Limb (tissue), 2 donors: Measurements from ENCODE around the gene NBEA.

ENCODE experiments used
- DNase-seq, 2 donors: peaks; one replicate each; pipeline ENCODE4 v3.0.0-alpha.2; 2016; ENCODE audit errors: extremely low spot score in 2 of 2

NBEA gene

DNA sequence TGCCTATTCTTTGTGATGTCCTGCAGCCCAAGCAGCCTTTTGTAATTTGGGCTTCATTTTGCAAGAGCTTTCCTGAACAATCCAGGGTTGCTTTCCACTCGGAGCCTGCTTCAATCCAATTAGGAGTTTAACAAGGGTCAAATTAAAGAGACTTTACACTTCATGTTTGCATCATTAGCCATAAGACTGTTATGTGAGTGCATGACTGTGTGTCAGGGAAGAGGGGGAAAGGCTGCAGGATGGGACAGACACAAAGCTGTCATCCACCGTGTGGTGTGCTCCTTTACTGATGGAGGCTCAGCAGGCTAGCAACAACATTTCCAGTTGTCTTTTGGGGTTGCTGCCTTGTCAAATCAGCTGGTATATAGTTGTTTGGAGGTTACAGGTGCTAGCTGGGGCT lies 558.1 kb downstream of the NBEA start:
- DNase-seq, result no peak

DNA sequence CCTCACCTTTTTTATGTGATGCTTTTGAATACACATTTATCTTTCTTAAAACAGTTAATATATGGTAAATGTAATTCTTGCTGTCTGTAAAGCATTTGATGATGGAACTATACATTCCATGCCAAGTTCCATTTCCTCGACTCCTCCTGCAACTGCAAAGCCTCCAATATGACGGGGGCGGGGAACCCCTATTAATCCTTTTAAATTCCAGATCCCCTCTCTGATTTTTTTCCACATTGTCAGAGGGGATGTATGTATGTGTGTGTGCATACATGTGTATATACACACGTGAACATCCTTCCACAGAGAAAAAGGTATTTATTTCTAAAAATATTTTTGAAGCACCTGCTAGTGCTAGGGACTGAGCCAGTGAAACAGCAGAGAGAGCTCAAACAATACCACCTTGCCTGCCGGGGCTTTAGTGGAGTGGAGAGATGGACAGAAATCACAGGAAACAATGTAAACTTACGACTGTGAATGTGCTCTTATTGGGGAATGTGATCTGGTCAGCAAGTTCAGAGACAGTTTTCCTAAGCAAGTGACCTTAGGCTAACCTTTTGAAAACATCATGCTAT lies 559.7 kb downstream of the NBEA start:
- DNase-seq, result no peak

DNA sequence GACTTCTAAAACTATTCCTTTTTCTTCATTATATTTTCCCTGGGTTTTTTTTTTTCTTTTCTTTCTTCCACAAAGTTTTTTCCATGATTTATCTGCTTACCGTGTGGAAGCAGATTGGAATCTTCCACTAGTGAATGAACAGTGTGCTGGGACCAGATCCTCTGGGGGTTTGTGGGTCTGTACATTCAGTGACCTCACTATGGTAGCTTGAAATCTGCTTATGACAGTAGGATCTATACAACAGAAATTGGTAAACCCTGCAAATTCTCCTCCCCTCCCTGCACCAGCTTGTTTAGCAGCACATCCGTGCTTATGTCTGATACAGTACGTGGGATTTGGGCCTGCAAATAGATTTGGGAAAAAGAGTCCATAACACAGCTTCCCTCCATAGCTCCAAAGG lies 560.4 kb downstream of the NBEA start:
- DNase-seq, result no peak

DNA sequence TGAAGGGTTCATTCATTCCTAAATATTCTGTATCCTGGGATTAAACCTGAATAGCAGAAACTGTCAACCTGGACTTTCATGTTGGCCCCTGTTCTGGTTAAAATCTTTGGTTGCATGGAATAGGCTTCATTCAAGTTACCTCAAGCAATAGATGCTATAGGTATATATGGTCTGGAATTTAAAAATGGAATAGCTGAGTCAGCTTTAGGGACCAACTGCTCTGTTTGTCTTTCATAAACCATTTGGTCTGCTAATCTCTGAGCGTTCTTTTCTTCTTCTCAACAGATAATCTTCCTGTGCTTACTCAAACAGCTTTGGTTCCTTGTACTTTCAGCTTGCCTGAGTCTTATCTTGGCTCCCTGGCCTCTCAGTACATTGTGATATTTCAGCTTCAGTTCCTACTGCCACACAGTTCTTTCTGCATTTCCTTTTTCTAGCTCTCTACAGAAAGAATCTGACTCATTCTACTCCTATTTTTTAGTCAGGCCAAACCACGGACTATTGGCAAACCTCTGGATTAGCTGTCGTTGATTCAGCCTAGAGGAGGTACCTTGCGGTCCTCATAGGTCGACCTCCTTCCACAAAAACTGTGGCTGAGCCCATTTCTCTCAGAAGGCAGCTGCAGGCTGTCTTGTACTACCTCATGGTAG lies 570.3 kb downstream of the NBEA start:
- no peak for DNase-seq

DNA sequence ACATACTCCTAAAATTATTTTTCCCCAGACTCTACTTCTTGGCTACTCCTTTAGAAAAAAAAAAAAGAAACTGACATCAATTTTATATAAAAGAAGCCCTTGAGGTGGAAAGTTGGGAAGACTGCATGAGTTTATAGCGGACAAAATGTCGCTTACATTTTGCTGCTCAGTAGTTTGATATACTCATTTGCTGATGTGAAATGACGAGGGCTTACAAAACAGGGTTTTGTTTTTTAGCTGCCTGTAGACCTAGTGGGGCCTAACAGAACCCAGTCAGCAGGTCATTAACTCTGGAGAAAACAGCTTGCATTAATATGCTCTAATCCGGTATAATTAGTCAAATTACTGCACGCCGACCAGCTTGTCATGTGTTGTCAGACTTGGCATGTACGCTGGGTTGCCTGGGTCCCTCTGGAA lies 572.0 kb downstream of the NBEA start:
- DNase-seq, result no peak

DNA sequence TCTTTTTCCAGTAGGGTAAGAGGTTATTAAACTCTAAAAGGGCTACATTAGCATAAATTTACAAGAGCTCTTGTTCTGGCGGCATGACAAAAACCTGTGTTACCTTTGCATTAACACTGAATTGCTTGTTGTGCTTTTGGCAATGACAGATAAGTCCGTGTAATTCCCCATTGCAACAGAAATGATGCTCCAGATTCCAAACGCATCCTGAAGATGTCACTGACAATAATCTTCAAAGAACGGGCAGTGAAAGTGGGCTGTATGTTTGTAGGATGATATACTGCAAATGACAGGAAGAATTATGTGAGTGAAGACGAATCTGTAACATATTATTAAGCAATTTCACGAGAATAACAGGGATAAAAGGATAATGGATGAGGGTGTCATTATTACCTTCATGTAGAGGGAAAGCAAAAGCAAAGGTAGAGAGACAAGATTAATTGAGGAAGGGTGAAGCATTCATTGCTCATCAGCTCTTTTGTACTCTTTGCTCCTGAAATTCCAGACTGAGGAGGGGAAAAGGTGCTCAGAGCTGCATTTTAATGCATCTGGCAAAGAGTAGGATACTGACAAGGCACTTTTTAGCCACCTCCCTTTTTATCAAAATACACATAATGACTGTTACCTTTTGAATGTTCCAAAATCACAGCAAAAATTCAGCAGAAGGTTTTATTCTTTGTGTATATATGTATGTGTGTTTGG lies 572.9 kb downstream of the NBEA start:
- no peak for DNase-seq

DNA sequence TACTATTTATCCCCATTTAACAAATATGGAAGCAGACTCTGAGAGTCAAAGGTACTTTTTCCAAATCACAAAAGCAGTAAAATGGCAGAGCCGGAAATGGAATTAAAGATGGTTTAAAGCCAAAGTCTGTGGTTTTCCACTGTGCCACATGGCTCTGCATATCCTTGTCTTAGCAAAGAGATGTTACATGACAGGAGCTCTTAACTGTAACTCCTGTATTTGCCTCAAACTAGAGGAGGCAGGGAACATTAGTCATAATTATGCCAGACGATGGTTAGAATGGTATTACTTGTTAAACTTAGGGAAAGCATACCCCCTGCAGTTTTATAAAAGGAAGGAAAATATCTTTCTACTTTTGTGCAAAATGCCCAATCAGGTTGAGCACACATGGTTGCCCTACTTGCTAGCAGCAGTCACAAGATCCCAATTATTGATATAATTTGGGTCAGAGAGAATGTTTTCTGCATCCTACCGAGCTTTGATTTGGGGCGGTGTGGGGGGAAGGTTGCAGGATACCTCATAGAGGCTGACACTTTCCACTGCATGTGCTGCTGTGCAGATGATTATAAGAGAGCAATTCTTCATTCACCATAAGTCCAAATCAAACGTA lies 576.4 kb downstream of the NBEA start:
- DNase-seq, result no peak

DNA sequence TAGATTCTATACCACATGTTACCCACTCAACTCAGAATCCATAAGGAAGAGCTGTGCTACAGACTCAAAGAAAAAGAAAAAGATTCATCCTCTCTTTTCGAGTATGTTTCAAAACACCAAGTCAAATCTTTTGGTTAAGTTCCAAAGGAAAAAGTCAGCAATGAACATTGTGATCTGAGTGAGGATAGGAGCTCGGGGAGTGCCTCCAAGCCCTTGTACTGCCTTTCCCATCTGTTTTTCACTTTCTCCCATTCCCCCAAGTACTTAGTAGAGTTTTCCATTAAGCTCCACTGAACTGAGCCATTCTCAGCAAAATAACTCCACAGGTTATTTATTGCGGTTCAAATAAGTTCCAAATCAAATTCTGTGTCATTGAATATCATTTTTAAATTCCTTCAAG lies 582.1 kb downstream of the NBEA start:
- DNase-seq, result peak in 1 of 2 donors; percentile 28

DNA sequence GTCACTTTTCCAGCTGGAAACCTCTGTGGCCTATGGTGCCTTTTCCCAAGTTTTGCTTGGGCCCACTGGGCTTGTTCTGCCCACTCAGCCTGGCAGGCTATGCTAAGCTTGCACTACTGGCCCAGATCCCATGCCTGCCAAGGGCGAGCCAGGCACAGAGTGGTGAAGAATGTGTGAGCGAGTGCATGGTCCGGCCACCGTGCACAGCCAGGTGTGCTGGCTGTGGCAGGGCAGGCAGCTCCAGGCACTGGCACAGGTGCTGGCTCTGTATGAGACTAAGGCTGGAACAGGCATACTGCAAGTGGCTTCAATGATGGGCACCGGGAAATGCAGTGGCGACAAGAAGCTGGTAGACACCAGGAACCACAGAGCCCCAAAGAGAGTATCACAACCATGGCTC lies 584.5 kb downstream of the NBEA start:
- no peak for DNase-seq

DNA sequence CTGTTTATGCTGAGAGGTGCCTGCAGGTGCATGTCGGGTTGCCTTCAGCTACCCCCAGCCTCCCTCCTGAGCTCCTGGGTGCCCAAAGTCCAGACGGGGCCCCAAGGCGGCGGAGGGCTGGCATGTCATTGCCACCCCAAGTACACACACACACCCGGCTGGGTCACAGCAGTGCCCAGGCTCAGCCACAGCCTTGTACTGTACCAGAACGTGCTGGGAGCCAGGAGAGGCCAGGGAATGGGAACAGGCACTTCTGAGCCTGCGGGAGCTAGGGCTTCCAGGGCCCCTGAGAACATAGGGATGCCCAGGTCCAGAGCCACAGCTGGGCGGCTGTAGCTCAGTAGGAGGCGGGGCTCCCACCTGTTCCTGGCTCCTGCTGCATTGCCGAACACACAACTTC lies 585.4 kb downstream of the NBEA start:
- DNase-seq, result no peak

DNA sequence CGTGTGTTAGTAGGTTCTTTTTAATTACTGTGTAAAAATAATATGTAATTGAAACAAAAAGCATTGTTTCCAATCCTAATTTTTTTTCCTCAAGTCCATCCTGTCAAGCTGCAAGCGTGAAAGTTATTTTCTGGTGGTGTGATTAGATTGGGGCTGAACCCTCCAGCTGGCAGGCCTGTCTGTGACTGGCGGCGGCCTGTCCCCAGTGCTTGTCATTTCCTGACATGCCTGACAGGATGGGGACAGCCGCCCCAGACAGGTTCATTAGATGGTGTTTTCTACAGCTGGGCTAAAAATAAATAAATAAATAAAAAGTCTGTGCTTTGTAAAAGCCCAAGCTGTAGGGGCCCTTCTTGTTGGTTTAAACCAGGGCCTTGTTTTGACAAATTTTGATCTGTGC lies 588.1 kb downstream of the NBEA start:
- DNase-seq, result no peak

DNA sequence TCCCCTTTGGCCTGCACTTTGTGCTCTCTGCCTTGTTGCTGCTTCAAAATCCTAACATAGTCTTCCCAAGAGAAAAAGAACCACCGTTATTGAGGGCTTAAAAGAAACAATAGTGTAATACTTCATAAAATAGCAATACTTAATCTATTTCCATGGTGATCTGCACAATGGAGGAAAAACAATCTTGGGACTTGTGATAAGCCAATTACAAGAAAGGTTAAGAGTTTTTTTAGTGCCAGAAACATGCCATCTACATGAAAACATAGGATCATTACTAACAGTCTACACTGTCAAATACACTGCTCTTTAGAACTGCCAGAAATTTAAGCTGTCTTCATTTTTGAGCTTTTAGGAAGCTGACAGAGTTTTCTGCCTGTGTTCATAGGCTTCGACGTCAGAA lies 588.5 kb downstream of the NBEA start:
- DNase-seq, result no peak

DNA sequence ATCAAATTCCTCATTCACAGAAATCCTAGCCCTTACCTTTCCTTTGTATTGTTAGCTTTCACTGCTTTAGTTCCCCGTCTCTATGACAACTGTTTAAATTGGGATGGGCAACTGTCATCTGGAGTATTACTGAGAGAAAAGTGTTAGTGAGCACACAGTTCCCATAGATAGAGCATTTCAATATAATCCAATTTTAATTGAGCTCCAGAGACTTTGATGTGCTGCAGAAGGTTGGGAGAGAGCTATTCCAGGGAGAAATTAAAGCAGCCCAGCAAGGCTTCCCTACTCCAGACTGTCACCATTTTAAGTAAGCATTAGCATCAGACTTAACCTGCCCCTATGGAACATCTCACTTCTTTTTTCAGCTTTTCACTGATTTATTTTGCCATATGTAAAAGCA lies 589.5 kb downstream of the NBEA start:
- DNase-seq, result no peak

DNA sequence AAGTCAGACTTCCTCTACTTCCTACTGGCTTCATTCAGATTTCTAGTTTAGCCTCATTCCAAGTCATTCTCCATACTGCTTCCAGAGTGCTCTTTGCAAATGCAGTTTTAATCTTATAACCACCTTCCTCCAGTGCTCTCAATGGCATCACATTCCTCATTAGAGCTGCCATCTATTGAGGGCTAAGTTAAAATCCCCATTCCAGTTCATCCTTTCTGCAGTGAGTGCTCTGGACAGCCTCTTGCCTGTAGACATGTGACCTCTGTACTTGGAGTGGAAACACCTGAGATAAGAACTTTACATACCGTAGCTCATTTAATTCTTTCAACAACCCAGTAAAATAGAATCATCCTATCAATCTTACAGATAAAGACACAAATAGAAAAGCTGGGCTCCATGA lies 592.3 kb downstream of the NBEA start:
- DNase-seq, result no peak

DNA sequence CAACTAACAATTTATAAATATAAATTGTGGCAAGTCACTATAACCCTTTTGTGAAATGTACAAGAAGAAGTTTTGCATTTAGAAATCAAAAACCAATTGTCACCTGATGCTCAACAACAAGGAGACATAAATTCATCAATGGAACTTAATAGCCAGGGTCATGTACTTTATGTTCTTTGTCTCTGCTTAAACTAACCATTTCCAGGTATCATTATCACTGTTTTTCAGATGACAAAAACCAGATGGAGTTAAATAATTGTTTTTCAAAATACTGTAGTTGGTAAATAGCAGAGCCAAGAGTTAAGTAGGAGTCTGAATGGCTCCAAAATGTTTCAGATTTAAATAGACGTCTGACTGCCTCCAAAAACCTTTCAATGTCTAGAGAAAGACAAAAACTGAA lies 606.7 kb downstream of the NBEA start:
- DNase-seq, result no peak

DNA sequence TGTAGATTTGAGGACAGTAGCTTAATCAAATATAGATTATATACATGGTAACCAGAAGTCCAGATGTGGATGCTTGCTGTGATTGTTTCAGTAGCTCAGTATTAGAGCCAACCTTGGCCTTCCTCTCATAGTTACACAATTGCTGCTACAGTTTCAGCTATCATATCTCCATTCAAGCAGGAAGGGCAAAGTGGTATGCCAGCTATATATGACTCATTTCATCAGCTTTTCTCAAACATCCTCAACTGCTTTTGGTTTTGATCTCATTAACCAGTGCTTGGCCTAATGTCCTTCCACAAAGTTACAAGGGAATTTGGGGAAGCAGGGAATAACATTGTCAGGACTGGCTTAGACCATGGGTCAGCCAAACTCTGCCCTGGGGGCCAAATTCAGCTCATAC lies 607.4 kb downstream of the NBEA start:
- DNase-seq, result no peak

DNA sequence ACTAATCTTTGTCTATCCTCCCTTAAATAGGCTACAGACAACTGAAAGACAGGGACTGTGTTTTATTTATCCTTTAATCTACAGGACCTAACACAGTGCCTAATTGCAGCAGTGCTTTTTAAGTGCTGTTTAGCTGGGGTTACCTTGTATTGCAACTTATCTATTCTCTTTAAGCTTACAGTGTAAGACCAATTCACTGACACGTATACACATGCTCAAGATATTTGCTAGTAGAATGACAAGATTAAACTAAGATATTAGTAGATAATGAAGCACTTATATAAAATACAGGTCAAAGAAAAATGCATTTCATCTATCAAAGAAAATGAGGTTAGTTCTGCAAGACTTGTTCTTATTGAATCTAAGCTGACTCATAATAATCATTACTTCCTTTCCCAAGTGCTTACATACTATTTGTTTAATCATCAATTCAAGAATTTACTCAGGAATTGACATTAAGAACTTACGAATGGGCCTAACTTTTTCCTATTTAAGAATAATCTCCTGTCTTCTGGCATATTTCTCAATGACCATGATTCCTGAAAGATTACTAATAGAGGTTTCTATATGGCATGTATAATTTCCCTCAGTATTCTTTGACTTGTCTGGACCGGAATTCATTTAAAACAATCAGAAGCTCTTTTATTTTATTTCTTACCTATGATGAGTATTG lies 610.2 kb downstream of the NBEA start:
- DNase-seq, result no peak

DNA sequence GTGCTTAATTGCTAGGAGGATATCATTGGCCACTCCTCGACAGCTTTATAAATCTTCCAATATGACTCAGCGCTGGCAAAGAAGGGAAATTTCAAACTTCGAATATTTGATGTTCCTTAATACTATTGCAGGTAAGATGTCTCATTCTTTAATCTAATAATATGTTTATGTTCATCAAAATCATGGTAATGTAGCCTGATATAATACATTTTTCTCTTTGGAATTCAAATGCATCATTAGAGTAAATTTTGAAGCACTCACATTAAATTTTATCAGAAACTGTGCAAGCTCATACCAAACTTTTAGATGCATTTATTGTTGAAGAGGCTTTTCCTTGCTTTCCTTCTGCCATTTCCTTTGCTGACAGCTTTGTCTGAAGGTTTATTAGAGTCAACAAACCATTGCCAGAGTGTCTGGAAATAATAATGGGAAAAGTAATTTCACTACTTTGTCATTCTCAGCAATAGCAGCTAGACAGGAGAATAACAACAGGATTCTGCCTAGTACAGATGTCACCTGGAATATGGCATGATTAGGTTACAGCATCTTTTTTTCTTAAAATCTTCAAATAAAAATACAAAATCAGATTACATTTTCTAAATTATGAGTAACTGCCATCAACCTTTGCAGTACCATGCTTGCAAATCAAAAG lies 613.0 kb downstream of the NBEA start:
- no peak for DNase-seq

DNA sequence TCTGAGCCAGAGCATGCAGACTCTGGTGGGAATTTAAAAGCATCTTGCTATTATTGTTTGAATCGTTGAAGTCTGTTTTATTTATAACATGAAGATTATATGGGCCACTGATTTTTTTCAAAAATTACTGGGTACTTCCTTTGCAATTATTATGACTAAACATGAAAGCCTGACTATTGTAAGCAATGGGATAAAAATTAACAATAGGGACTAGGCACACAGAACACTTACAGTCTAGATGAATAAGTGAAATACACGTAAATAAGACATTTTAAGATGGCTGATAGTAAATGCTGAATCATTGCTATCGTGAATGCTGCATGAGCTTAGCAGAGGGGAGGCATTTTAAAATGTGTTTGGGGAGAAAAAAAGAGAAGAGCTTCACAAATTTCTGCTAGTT lies 615.4 kb downstream of the NBEA start:
- no peak for DNase-seq

DNA sequence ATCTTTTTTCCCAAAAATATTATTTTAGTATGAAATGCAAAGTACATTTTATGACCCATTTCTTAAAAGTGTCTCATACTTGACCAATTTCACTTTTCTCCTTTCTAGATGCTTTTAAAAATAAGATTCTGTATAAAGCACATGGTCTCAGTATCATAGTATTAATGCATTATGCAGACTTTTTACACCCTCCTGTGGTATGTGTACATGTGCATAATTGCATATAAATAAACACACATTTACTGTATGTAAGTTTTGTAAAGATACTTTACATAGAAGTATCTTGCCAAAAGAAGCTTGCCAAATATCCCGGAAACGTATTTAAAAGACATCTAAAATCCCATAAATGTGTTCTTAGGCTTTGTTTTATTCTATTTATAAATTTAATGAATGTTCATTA lies 619.5 kb downstream of the NBEA start:
- no peak for DNase-seq

DNA sequence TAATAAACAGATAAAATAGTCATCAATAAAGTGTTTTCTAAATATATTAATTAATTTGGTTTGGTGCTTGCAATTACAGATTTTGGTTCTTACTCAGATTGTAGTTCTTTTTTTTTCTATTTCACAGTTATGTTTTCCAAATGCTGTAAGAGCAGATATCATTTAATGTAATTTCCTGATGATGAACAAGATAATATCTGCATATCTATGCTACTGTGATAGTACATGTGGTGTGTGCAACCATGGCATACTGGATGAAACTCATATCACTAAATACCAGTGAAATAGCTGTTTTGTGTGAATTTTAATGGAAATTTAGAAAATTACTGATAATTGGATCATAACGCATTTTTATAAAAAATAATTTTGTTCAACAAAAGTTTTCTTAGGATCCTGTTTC lies 623.2 kb downstream of the NBEA start:
- no peak for DNase-seq

DNA sequence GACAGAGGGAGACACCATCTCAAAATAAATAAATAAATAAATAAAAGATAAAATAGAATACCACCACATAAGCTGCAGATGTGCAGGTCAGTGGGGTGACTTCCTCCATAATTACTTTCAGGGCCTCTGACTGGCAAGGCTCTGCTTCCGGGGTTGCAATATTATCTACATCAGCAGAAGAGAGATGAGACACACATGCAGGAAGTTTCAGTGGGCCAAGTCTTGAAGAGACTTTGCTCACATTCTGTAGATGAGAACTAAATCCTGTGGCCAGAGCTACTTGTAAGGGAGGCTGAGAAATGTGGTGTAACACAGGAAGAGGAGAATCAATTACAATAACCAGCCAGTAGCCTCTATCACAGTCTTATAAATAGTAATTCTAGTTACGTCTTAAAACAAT lies 624.3 kb downstream of the NBEA start:
- DNase-seq, result no peak
